Testis (tissue), 2 donors: ENCODE measurements around the gene DISC1.

ENCODE experiments used
- CTCF ChIP-seq, 3 experiments: fragments of 450-650 bp in 2 of 3; fragments of 200-600 bp in 1 of 3; sonication (generic) in 1 of 3; IDR thresholded peaks; one replicate each; pipeline ENCODE4 v1.5.1; 2016 to 2019; ENCODE audit warnings: antibody characterized with exemption in 3 of 3, mild to moderate bottlenecking in 2 of 3, moderate library complexity in 1 of 3
- POLR2A ChIP-seq: fragments of 450-650 bp; IDR thresholded peaks from one replicate; pipeline ENCODE4 v1.6.1; 2017; ENCODE audit warnings: antibody characterized with exemption, mild to moderate bottlenecking, moderate library complexity

- TF ChIP-seq CTCF (IDR thresholded peaks at IDR 0.05): no peak
- TF ChIP-seq POLR2A: no peak
These were observed 52.5 kb downstream of the DISC1 start for GRCh38 chr1:231679109-231679508.
